Mesenchymal stem cell (in vitro differentiated cells and primary cell): ENCODE results near the gene ACBD6.

Experiments
- DNase-seq: peaks from one replicate; pipeline ENCODE4 v3.0.0-alpha.2; 2013
- H2AFZ ChIP-seq: one replicate; pipeline ENCODE4 v1.6.1; 2013; ENCODE audit warnings: low read depth, mild to moderate bottlenecking, control low read depth, inconsistent platforms, low read length, moderate library complexity
- H2AK5ac ChIP-seq: 2 replicates; pipeline ENCODE4 v1.6.1; 2013; ENCODE audit warnings: low read length, moderate library complexity, mild to moderate bottlenecking, inconsistent platforms; ENCODE audit not compliant: severe bottlenecking
- H2BK120ac ChIP-seq: one replicate; pipeline ENCODE4 v1.6.1; 2013; ENCODE audit warnings: low read depth, mild to moderate bottlenecking, inconsistent platforms, low read length, moderate library complexity
- H2BK12ac ChIP-seq, 2 experiments: one replicate each; pipeline ENCODE4 v1.6.1; 2013; ENCODE audit warnings: inconsistent platforms in 2 of 2, low read length in 2 of 2, mild to moderate bottlenecking in 2 of 2, moderate library complexity in 2 of 2, control low read depth in 1 of 2
- H2BK15ac ChIP-seq: one replicate; pipeline ENCODE4 v1.6.1; 2013; ENCODE audit warnings: mild to moderate bottlenecking, low read depth, inconsistent platforms; ENCODE audit not compliant: poor library complexity, severe bottlenecking
- H2BK5ac ChIP-seq: 2 replicates; pipeline ENCODE4 v1.6.1; 2013; ENCODE audit warnings: low read depth, mild to moderate bottlenecking, low read length, control low read depth, inconsistent platforms; ENCODE audit not compliant: poor library complexity, severe bottlenecking
- H3K14ac ChIP-seq, 2 experiments: one replicate each; pipeline ENCODE4 v1.6.1; 2013; ENCODE audit warnings: inconsistent platforms in 2 of 2, low read length in 2 of 2, control low read depth in 1 of 2, mild to moderate bottlenecking in 1 of 2, moderate library complexity in 1 of 2
- H3K18ac ChIP-seq, 2 experiments: one replicate each; pipeline ENCODE4 v1.6.1; 2013; ENCODE audit warnings: inconsistent platforms in 2 of 2, low read length in 2 of 2, control low read depth in 1 of 2, low read depth in 1 of 2, mild to moderate bottlenecking in 1 of 2
- H3K23ac ChIP-seq, 2 experiments: one replicate each; pipeline ENCODE4 v1.6.1; 2013; ENCODE audit warnings: inconsistent platforms in 2 of 2, low read length in 2 of 2, mild to moderate bottlenecking in 2 of 2, moderate library complexity in 2 of 2, control low read depth in 1 of 2
- H3K27ac ChIP-seq: 2 replicates; pipeline ENCODE4 v1.5.1; 2013; ENCODE audit warnings: mild to moderate bottlenecking, moderate library complexity, low read length, control low read depth, inconsistent platforms; ENCODE audit not compliant: poor library complexity, severe bottlenecking
- H3K27me3 ChIP-seq, 2 experiments: 2 replicates each; pipeline versions ENCODE4 v1.6.1 to v1.7.0; 2013; ENCODE audit warnings: low read length in 2 of 2, mild to moderate bottlenecking in 2 of 2, moderate library complexity in 2 of 2, control low read depth in 1 of 2, inconsistent platforms in 1 of 2; ENCODE audit not compliant: control insufficient read depth in 1 of 2, insufficient read depth in 1 of 2
- H3K36me3 ChIP-seq, 2 experiments: 2 replicates each; pipeline versions ENCODE4 v1.6.1 to v1.7.0; 2013; ENCODE audit warnings: low read length in 2 of 2, control low read depth in 1 of 2, inconsistent platforms in 1 of 2, low read depth in 1 of 2, mild to moderate bottlenecking in 1 of 2; ENCODE audit not compliant: insufficient read depth in 2 of 2, control insufficient read depth in 1 of 2
- H3K4ac ChIP-seq, 2 experiments: one replicate each; pipeline ENCODE4 v1.6.1; 2013; ENCODE audit warnings: inconsistent platforms in 2 of 2, low read length in 2 of 2, mild to moderate bottlenecking in 2 of 2, moderate library complexity in 2 of 2, control low read depth in 1 of 2, low read depth in 1 of 2
- H3K4me1 ChIP-seq: 2 replicates; pipeline ENCODE4 v1.6.1; 2013; ENCODE audit warnings: low read depth, low read length, control low read depth; ENCODE audit not compliant: control insufficient read depth, insufficient read depth
- H3K4me2 ChIP-seq: 2 replicates; pipeline ENCODE4 v1.6.1; 2013; ENCODE audit warnings: low read length, mild to moderate bottlenecking, inconsistent platforms; ENCODE audit not compliant: poor library complexity, severe bottlenecking
- H3K4me3 ChIP-seq, 2 experiments: 2 replicates each; pipeline versions ENCODE4 v1.5.1 to v1.7.0; 2013; ENCODE audit warnings: low read length in 2 of 2, mild to moderate bottlenecking in 2 of 2, control low read depth in 1 of 2, low read depth in 1 of 2; ENCODE audit not compliant: insufficient read depth in 1 of 2
- H3K79me1 ChIP-seq: replicated peaks from 2 replicates; pipeline ENCODE4 v1.6.1; 2013; ENCODE audit warnings: mild to moderate bottlenecking, control low read depth, low read length, inconsistent platforms; ENCODE audit not compliant: poor library complexity, severe bottlenecking
- H3K9ac ChIP-seq: 2 replicates; pipeline ENCODE4 v1.7.0; 2013; ENCODE audit warnings: mild to moderate bottlenecking, low read length, moderate library complexity
- H3K9me3 ChIP-seq: 2 replicates; pipeline ENCODE4 v1.7.0; 2013; ENCODE audit warnings: mild to moderate bottlenecking, low read length; ENCODE audit not compliant: control insufficient read depth
- H4K8ac ChIP-seq: one replicate; pipeline ENCODE4 v1.6.1; 2013; ENCODE audit warnings: inconsistent platforms, mild to moderate bottlenecking, low read length, moderate library complexity
- H4K91ac ChIP-seq: one replicate; pipeline ENCODE4 v1.6.1; 2013; ENCODE audit warnings: mild to moderate bottlenecking, low read length, inconsistent platforms
- whole genome bisulfite sequencing: methylation state at CpG from one replicate; pipeline ENCODE4 v1.1.7; 2013; ENCODE audit warnings: mixed read lengths; 5-methylcytosine and 5-hydroxymethylcytosine counted together

Gene ACBD6

GRCh38 chr1:180542113-180542837, 39.9 kb upstream of the ACBD6 start:
- no peak overlapping the region for H2BK12ac ChIP-seq
- no peak overlapping the region for H3K4ac ChIP-seq
- no peak overlapping the region for H3K4me2 ChIP-seq
- H3K14ac ChIP-seq = no peak overlapping the region
- no peaks in the 10 kb centered on the region for H3K79me1 ChIP-seq
- no peak overlapping the region for H2BK120ac ChIP-seq
- H3K27ac ChIP-seq = peak overlapping the region; percentile 79
- H4K8ac ChIP-seq = no peak overlapping the region
- no peak overlapping the region for H2AFZ ChIP-seq
- H3K9me3 ChIP-seq = no peaks in the 10 kb centered on the region
- H3K23ac ChIP-seq = no peak overlapping the region
- no peak overlapping the region for H2AK5ac ChIP-seq
- H3K36me3 ChIP-seq = no peaks in the 10 kb centered on the region
- WGBS = 53% methylated on average over 8 of the region's 9 CpGs
- peaks cover 7% of the 10 kb centered on the region for H3K4me1 ChIP-seq
- H3K27me3 ChIP-seq = no peaks in the 10 kb centered on the region
- no peak overlapping the region for H2BK15ac ChIP-seq
- no peak overlapping the region for H4K91ac ChIP-seq
- H3K9ac ChIP-seq = peak overlapping the region; percentile 69
- no peak overlapping the region for H2BK5ac ChIP-seq
- peak overlapping the region in 1 of 2 experiments; percentile 16 for H3K4me3 ChIP-seq
- no peak for DNase-seq
- H3K18ac ChIP-seq = peak overlapping the region in 1 of 2 experiments; percentile 48

GRCh38 chr1:180540697-180541594, 38.6 kb upstream of the ACBD6 start:
- Histone ChIP-seq H3K14ac (no peak overlapping the region), H4K91ac (no peak overlapping the region), H2AK5ac (peak overlapping the region; percentile 43), H2BK12ac (no peak overlapping the region), H3K9ac (no peak overlapping the region), H3K4me1 (peaks cover 7% of the 10 kb centered on the region), H3K4me3 (no peak overlapping the region), H3K4me2 (no peak overlapping the region), H3K4ac (no peak overlapping the region), H3K27me3 (no peaks in the 10 kb centered on the region), H3K27ac (no peak overlapping the region), H3K36me3 (no peaks in the 10 kb centered on the region), H2AFZ (no peak overlapping the region), H3K9me3 (no peaks in the 10 kb centered on the region), H3K23ac (no peak overlapping the region), H2BK5ac (no peak overlapping the region), H3K18ac (no peak overlapping the region), H2BK120ac (no peak overlapping the region), H2BK15ac (no peak overlapping the region), H3K79me1 (no peaks in the 10 kb centered on the region), H4K8ac (no peak overlapping the region)
- 87% methylated on average over 13 of the region's 14 CpGs for WGBS
- DNase-seq = no peak

GRCh38 chr1:180539136-180539535, 36.8 kb upstream of the ACBD6 start:
- no peaks in the 10 kb centered on the region for H3K27me3 ChIP-seq
- DNase-seq = no peak
- H3K14ac ChIP-seq = no peak overlapping the region
- no peak overlapping the region for H3K18ac ChIP-seq
- no peak overlapping the region for H4K91ac ChIP-seq
- H3K79me1 ChIP-seq = no peaks in the 10 kb centered on the region
- no peaks in the 10 kb centered on the region for H3K36me3 ChIP-seq
- H3K4me3 ChIP-seq = no peak overlapping the region
- H3K9me3 ChIP-seq = no peaks in the 10 kb centered on the region
- H3K4ac ChIP-seq = no peak overlapping the region
- no peak overlapping the region for H3K4me2 ChIP-seq
- no peak overlapping the region for H4K8ac ChIP-seq
- no peak overlapping the region for H2BK12ac ChIP-seq
- H2BK15ac ChIP-seq = no peak overlapping the region
- 89% methylated on average over 6 of the region's 7 CpGs for WGBS
- H3K23ac ChIP-seq = no peak overlapping the region
- H2BK5ac ChIP-seq = no peak overlapping the region
- no peak overlapping the region for H3K27ac ChIP-seq
- H2AK5ac ChIP-seq = no peak overlapping the region
- no peak overlapping the region for H3K9ac ChIP-seq
- peaks cover 7% of the 10 kb centered on the region for H3K4me1 ChIP-seq
- no peak overlapping the region for H2AFZ ChIP-seq
- no peak overlapping the region for H2BK120ac ChIP-seq

- Histone ChIP-seq H3K36me3 (no peaks in the 10 kb centered on the region), H3K23ac (peak overlapping the region in 1 of 2 experiments; percentile 59), H2BK12ac (no peak overlapping the region), H2BK5ac (no peak overlapping the region), H3K27ac (no peak overlapping the region), H3K9me3 (no peaks in the 10 kb centered on the region), H3K9ac (no peak overlapping the region), H3K4ac (no peak overlapping the region), H2AK5ac (no peak overlapping the region), H4K8ac (no peak overlapping the region), H2BK15ac (no peak overlapping the region), H4K91ac (no peak overlapping the region), H3K4me2 (no peak overlapping the region), H3K4me1 (peaks cover 2% of the 10 kb centered on the region), H3K4me3 (no peak overlapping the region), H3K14ac (peak overlapping the region in 1 of 2 experiments; percentile 55), H3K18ac (no peak overlapping the region), H2BK120ac (no peak overlapping the region), H3K79me1 (no peaks in the 10 kb centered on the region), H3K27me3 (no peaks in the 10 kb centered on the region), H2AFZ (no peak overlapping the region)
- WGBS = 91% methylated on average over 6 of the region's 7 CpGs
- no peak for DNase-seq
Observed at GRCh38 chr1:180536821-180537372, 34.5 kb upstream of the ACBD6 start.
